Inflammatory macrophage treated with lipopolysaccharide for 1 hour (primary cell): Measurements from ENCODE around the gene ABHD16B.
"Not testable (repeated sequence)": the region's sequence is repeated elsewhere in the genome, so short reads cannot be mapped to it uniquely, and the experiment has no call there.

Experiments
- DNase-seq, 2 donors: peaks; one replicate each; pipeline ENCODE4 v3.0.0-alpha.2; 2020 to 2022

ABHD16B gene

DNA sequence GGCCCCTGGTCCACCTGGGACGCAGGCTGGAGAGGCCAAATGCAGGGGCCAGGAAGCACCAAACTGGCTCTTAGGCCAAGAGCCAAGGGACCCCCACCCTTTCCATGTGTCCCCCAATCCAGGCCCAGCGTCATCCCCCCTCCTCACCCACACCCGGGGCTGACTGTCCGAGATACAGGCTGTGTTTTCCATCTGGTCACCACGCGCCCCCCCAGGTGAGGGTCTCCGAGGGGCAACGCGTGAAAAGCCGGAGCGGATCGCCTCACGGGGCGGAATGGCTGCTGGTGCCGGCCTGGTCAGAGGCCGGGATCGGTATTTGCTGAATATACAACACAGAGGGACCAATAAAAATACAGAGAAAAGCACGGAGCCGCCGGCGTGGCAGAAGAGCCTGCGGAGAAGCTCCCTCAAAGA is 5.2 kb upstream of the ABHD16B start:
- DNase-seq, result no peak

DNA sequence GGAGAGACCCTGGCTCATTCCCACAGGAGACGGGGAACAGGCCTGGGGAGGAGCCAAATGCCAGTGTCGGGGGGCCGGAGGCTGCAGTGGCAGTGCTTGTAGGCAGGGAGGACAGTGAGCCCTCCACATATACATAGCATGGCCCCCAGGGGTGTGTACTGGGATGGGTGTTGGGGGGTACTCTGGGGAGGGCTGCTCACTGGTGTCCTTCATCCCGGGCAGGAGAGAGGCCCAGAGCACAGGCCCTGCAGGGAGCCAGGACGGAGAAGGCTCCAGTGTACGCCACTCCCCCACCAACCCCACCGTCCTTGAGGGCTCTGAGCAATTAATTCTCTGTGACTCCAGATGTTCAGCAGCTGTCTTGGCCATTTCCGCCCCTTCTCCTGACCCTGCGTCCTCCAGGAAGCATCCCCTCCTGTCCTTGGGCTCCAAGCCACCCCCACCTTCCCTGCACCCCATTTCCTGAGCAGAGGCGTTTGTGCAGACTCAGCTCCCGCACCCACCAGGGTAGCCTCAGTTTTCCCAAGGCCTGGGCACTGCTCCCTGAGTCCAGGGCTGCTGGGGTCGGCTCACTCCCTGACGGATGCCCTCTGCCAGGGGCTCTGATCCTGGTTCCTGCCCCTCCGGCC is 3.4 kb upstream of the ABHD16B start:
- no peak for DNase-seq

DNA sequence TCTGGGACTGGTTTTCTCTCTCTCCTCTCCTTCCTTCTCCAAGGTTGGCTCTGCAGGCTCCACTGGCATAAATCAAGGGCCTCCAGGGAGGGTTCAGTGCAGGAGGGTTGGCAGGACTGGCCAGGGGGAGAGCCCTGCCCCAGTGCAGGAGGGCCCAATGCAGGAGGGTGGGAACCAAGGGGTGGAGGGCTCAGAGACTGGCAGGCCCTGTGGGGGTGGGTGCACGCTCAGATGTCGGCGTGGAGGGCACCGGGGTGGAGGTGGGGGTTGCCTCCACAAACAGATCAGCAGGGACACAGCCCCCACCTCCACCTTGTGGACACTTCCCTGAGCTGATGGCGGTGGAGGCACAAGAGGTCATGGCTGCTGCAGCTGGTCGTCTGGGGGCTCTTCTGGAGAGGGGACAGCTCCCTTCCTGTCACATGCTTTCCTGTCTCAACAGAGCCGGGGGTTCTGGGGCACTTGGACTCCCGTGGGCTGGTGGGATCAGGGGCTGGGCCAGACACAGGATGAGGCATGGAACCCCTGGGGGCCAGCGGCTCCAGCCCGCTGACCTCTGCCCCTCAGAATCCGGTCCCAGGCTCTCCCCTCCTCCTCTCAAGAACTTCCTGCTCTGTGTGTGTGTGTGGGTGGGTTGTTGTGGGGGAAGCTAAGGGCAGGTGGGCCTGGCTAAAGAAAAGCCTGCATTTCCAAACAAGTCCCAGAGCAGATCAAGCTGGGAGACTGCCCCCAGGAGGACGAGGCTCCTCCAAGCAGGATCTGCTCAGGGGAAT is 2.7 kb upstream of the ABHD16B start:
- peak; percentile 28 to 65 for DNase-seq

DNA sequence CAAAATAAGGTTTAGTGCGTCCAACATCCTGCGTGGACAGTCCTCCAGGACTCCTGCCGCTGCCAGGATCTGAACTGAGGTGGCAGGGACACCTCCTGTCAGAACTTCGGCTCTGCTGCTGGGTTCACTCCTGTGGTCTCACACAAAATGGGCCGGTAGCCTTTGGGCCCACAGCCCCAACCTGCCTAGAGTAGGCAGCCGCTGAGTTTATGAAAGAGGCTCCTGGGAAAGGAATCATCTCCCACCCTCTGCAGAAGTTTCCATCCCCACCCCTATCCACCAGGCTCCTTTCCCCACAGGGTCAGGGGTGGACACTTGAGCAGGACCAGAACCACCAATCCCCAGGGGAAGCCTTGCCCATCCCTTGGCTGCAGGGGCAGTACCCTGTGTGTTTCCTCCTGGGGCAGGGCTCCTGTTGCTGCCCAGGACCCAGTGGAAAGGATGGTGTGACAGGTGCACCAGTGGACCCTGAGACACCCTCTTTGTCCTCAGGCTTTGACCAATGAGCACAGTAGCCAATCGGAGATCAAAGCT is 2.1 kb upstream of the ABHD16B start:
- DNase-seq, result no peak

DNA sequence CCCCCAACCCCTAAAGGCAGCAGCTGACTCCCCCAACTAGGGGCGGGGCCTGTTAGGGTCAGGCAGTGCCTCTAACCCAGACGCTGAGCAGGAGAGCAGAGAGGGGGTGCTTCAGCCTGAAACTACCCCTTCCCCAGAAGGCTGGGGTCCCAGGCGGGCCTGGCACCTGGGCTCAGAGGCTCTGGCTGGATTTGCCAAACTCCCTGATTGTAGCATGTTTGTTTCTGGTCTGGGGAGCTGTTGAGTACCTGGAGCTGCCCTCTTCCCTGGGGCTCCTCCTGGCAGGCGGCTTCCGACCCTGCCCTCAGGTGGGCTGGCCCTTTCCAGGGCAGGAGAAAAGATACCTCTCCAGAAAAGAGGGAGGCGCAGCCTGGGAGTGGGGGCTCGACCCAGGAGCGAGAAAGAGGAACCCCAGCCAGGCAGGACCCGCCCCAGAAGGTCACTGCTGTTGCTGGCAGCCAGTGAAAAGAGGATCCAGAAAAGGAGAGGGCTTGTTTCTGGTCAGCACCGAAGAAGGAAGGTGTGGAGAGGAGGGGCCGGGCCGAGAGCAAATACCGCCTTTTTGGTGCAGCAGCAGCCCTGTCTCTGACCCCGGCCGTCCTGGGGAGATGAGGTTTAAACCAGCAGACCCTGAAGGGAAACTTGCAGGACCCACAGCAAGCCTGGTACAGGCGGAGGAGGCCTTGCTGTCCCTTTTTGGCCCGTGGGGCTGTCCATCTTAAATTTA is 810 bp upstream of the ABHD16B start:
- DNase-seq, result peak in 1 of 2 donors; percentile 48

DNA sequence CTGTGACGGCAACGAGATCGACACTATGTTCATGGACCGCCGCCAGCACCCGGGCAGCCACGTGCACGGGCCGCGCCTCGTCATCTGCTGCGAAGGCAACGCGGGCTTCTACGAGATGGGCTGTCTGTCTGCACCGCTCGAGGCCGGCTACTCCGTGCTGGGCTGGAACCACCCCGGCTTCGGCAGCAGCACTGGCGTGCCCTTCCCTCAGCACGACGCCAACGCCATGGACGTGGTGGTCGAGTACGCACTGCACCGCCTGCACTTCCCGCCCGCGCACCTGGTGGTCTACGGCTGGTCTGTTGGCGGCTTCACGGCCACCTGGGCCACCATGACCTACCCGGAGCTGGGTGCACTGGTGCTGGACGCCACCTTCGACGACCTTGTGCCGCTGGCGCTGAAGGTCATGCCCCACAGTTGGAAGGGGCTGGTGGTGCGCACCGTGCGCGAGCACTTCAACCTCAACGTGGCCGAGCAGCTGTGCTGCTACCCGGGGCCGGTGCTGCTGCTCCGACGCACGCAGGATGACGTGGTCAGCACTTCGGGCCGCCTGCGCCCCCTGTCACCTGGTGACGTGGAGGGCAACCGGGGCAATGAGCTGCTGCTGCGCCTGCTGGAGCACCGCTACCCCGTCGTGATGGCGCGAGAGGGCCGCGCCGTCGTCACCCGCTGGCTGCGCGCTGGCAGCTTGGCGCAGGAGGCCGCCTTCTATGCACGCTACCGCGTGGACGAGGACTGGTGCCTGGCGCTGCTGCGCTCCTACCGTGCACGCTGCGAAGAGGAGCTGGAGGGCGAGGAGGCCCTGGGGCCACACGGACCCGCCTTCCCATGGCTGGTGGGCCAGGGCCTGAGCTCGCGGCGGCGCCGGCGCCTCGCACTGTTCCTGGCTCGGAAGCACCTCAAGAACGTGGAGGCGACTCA is 943 bp downstream of the ABHD16B start:
- no peak for DNase-seq

DNA sequence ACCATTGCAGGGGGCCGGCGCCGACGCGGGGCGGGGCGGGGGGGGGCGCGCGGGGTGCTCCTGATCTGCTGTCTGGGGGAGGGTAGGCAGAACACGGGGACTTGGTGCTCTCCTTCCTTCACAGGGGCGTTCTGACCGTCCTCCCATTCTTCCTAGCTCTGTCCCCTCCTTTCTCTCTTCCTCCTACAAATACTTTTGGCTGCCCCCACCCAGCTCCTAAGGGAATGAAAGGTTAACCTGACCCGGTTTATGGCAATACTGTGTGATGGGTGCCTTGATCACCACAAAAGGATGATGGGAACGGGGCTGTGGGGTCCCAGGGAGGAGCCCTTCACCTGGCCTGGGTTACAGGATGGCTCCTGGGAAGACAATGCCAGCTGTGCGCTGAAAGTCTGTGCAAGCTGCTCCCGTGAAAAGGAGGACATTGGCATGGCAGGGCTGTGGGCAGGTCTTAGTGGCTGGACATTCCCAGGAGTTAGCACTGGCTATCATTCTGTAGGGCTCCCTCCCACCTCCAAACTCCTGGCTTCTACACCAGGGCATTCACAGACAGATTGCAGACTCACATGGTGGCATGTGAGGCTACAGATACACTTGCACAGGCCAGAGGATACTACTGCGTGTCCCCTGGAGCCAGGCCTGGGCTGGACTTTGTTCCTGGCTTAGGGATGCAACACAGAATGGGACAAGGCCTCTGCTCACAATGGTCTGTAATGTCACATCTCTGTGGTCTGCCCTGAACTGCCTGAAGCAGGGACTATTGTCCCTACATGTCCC is 1.9 kb downstream of the ABHD16B start:
- no peak for DNase-seq

DNA sequence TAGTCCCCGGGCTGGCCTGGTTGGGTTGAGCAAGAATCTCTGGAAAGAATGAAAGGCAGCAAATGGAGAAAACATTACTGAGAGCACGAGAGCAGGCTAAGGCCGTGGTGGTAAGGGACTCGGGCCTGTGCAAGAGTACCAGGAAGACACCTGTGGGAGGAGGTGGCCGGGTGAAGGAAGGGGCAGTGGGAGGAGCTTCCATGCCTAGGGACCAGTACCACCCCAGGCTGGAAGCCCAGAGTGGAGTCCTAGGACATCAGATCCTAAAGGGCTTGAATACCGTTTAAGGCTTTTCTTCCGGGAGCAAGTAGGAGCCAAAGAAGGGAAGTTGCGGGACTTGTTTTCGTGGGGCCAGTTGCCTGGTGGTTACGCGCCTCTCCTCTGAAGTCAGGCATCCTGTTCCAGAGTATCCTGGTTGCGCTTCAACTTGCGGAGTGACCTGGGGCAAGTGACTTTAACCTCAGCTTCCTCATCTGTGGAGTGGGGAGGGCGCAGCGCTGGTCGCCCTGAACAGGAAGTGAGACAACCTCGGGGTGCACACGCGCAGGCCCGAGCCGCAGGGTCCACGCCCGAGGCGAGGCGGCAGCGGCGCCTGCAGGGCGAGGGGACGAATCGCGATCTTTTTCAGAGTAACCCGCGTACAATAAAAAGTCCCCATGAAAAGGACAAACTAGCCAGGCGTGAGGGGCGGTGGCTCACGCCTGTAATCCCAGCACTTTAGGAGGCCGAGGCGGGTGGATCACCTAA is 2.7 kb downstream of the ABHD16B start:
- DNase-seq, result peak; percentile 89 to 94

DNA sequence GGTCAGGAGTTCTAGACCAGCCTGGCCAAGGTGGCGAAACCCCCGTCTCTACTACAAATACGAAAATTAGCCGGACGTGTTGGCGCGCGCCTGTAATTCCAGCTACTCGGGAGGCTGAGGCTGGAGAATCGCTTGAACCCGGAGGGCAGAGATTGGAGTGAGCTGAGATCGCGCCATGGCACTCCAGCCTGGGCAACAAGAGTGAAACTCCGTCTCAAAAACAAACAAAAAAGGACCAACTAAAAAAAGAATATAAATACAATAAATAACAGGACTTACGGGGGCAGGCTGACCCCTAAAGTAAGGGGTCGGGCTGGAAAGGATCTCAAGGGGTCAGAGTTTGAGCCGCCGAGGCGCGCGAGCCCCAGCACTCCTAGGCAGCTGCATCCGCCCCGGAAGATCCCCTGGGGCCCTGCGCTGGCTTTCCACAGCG is 3.3 kb downstream of the ABHD16B start:
- no peak for DNase-seq

DNA sequence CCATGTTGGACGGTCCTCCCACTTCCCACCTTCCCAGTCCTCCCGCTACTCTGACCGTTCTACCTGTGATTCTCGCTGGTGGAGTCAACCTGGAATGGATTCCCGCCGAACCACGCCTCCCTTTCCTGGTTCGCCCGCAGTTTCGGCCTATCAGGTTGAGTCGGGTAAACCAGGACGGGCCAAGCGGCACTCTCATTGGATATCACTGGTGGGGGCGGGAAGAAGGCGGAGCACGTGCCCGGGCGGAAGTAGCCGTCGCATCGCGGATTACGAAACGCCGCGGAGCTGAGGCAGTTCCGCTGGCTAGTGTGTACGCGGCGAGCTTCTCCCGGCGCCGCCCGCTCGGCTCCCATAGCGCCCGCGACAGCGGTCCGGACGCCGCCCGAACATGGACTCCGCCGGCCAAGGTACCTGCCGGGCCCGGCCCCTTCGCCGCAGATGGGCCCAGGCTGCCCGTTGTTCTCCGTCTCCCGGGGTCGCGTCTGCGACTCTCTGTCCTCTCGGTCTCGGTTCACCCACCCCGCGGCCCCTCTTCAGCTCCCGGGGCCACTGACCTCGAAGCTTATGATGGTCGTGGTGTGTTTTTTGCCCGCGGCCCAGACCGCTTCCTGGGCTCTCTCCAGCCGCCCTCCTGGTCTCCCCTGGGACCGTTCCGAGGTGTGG is 3.8 kb downstream of the ABHD16B start, which contains the start of gene TPD52L2:
TPD52L2 (plus strand) TSS at position 293 of the 663 bp plus-strand sequence; CDS start at position 389, 96 bp downstream.
- DNase-seq, result peak; percentile 98

DNA sequence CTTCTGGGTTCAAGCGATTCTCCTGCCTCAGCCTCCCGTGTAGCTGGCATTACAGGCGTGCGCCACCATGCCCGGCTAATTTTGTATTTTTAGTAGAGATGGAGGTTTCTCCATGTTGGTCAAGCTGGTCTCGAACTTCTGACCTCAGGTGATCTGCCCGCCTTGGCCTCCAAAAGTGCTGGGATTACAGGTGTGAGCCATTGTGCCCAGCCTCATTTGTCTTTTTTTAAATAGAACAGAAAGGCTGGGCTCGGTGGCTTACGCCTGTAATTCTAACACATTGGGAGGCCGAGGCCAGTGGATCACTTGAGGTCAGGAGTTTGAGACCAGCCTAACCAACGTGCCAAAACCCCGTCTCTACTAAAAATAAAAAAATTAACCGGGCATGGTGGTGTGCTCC is 5.7 kb downstream of the ABHD16B start:
- DNase-seq, result not testable (repeated sequence)

DNA sequence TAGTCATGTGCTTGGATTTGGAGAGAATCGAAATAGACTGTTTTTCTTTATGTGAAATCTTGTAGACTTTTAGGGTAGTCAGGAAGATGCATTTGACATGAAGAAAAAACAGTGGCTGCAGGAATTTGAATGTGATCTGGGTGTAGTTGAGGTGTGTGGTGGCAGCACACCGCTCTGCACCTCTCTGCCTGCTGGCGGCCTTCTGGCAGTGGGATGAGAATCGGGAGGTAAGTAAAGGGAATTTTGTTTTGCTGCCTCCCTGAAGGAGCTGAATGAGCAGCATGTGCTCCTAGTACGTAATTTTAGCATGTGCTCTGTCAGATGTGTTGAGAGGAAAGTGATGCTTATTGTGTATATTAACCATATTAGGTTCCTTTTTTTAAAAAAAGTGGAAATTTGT is 7.0 kb downstream of the ABHD16B start:
- no peak for DNase-seq

DNA sequence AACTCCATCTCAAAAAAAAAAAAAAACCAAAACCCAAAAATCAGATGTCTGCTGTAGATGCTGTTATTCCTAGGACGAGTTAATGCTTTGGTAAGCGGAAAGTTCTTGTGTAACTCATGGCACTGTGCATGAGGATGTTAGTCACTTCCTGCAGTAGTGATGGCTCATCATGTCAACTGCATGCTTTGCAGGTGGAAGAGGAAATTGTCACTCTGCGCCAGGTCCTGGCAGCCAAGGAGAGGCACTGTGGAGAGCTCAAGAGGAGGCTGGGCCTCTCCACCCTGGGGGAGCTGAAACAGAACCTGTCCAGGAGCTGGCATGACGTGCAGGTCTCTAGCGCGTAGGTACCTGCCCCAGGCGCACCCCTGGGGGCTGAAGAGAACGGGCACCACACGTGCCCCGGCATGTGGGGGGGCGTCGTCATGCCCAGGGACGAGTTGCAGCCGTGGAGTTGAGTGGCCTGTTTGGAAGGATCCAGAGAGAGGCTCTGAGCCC is 12.2 kb downstream of the ABHD16B start:
- peak; percentile 90 to 92 for DNase-seq

DNA sequence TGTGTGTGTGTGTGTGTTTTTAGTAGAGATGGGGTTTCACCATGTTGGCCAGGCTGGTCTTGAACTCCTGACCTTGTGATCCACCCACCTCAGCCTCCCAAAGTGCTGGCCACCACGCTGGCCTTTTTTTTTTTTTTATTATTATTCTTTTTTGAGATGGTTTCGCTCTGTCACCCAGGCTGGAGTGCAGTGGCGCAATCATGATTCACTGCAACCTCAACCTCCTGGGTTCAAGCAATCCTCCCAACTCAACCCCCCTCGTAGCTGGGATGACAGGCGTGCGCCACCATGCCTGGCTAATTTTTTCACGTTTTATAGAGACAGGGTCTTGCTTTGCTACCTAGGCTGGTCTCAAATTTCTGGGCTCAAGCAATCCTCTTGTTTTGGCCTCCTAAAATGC is 12.9 kb downstream of the ABHD16B start:
- peak; percentile 51 to 56 for DNase-seq

DNA sequence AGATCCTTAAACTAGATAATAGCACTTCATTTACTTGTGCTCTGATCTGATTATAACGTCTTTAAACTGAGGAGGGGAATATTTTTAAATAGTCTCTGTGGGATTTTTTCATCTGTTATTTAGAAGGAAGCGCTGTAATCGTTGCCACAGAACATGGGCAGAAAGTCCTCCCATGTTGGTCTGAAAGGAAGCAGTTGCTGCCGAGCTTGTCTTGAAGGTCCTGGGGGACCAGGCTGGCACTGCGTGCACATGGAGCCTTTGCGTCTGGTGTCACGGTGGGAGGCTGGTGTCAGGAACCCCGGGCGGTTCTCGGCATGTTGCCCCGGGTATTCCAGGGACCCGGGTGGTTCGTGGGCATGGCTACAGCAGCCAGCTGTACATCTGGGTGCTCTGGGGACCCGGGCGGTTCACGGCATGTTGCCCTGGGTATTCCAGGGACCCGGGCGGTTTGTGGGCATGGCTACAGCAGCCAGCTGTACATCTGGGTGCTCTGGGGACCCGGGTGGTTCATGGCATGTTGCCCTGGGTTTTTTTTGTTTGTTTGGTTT is 15.3 kb downstream of the ABHD16B start:
- no peak for DNase-seq

DNA sequence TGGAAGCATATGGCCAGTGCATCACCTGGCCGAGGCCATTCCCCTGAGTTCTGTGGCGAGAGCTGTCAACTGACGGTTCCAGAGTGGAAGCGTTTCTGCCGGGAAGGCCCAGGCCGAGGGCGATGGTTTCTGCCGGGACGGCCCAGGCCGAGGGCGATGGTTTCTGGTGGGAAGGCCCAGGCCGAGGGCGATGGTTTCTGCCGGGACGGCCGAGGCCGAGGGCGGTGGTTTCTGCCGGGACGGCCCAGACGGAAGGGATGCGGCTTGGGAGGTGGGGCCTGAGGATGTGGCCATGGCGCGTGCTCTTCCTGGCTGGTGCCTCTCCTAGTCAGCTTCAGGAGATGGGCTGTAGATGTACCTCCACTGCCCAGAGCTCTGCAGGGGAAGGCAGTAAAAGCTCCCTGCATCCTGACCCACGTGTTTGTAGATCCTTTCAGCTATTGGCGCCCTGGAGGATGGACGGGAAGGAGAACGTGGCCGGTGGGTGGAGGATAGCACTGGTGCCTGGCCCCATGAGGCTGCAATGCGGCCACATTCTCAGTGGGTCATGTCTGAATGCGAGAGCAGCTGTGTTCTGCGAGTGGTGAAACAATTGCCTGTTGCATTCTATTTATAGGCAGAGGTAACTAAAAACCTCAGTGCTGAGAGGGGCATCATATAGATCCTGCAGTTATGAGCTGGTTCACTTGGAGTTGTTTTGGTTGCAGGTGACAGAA is 16.6 kb downstream of the ABHD16B start:
- no peak for DNase-seq

DNA sequence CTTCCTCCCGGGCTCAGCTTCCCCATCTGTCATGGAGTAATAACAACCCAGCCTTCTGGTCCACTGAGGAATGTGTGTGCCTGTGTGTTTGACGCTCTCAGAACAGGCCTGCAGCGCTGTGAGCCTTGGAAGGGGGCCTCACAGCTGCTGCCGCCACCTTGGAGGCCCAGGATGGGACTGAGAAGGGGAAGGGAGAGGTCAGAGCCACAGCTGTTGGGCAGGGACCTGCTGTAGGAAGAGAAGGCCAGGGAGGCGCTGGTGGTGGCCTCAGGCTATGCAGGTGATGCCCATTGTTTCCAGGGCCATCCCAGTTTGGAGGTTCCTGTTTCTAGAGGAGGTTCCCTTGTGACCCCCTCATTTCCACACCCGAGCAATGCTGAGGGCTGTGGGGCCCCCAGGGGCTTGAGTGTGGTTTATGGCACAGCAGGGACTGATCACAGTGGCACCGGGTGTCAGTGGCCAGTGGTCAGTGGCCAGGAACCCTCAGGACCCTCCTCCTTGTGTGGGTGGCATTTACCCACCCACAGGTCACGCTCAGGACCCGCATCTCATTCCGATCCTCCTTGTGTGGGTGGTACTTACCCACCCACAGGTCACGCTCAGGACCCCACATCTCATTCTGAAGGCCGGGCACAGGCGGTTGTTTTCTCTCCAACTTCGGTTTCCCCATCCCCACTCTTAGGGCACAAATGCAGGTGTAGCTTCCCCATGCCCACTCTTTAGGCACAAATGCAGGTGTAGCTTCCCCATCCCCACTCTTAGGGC is 17.8 kb downstream of the ABHD16B start:
- DNase-seq, result no peak

DNA sequence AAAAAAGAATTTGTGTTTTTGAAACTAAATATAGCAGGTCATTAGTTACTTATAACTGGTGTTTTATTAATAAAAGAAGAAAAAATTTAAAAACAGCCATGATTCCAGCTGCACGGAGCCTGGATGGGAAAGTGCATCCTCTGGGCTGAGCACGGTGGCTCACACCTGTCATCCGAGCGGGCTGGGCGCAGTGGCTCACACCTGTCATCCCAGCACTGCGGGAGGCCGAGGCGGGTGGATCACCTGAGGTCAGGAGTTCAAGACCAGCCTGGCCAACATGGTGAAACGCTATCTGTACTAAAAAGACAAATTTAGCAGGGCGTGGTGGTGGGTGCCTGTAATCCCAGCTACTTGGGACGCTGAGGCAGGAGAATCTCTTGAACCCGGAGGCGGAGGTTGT is 19.6 kb downstream of the ABHD16B start:
- DNase-seq, result not testable (repeated sequence)
